ENCODE results near the gene CCL5. TPM values are rescaled to one million over a fixed set of nuclear protein-coding genes. Genes with fewer than 3 reads are reported as not detected.

Gene CCL5
- total RNA-seq, 4 donors from 2014 or later, result 0.55 to 2.1 (median 1.8) TPM

DNA sequence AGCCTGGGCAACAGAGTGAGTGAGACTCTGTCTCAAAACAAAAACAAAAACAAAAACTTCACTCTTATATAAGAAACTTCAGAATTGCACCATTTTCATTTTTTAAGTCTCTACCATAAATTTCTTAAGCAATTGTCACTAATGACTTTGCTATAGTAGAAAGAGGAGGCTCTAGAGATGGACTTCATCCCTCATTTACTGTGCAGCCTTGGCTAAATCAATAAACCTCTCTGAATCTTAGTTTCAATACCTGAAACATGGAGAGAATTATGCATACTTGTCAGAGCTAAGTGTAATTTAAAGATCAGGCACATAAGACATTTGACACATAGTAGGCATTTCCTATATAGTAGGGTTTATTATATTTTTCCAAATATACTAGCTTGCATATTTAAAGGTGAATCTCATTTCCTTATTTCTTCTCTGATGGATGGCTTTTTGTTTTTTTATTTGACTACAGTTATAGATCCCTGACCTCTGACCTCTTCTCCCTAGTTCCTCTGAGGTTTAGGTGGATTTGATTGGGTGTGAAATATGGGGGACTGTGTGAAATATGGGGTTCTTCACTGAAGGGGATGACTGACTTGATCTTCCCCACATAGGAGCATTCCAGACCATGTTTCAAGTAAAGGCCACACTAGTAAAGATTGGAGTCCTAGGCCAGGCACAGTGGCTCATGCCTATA, 2.7 kb downstream of the CCL5 start:
- intact Hi-C loops (cut with DNase I; ENCODE audit: low total_unique reads) (no loop called here), in situ Hi-C loops (cut with MboI; ENCODE audit: low sequenced_read_pairs in 4 of 4) (no loop called here)
- no peak for ATAC-seq
- Histone ChIP-seq H3K27ac (no peak overlapping the region), H3K4me3 (no peak overlapping the region), H3K27me3 (no peaks in the 10 kb centered on the region), H3K4me1 (no peaks in the 10 kb centered on the region), H3K36me3 (no peaks in the 10 kb centered on the region), H3K9me3 (no peaks in the 10 kb centered on the region)
- no peak for DNase-seq
- TF ChIP-seq CTCF (IDR thresholded peaks at IDR 0.05 in 4 of 5, conservative IDR thresholded peaks at IDR 0.05 in 1 of 5), result no peak
- no peak for TF ChIP-seq POLR2A (IDR thresholded peaks at IDR 0.05)

DNA sequence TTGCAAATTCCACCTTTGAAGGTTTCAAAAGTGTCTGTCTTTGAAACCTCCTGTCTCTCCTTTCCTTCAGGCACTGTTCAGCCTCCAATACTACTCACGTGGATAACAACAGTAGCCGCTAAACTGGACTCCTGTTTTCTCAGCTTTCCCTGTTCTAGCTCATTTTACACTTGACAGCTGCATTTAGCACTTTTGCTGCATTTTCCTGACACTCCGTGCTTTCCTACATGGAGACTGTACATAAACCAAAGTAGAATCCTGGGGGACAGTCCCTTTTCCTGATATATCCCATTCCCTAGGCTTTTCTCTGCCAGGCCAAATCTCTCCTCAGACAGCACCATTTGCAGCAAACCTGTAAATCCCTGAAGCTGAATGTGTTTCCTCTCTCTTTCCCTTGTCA, 3.6 kb downstream of the CCL5 start:
- TF ChIP-seq POLR2A (IDR thresholded peaks at IDR 0.05) (no peak), CTCF (IDR thresholded peaks at IDR 0.05 in 4 of 5, conservative IDR thresholded peaks at IDR 0.05 in 1 of 5) (no peak)
- in situ Hi-C loops (cut with MboI; ENCODE audit: low sequenced_read_pairs in 4 of 4), result no loop called here
- H3K4me3 ChIP-seq, result no peak overlapping the region
- DNase-seq (no peak), ATAC-seq (no peak)
- no peaks in the 10 kb centered on the region for H3K9me3 ChIP-seq
- no peaks in the 10 kb centered on the region for H3K4me1 ChIP-seq
- intact Hi-C loops (cut with DNase I; ENCODE audit: low total_unique reads), result no loop called here
- no peak overlapping the region for H3K27ac ChIP-seq
- no peaks in the 10 kb centered on the region for H3K36me3 ChIP-seq
- no peaks in the 10 kb centered on the region for H3K27me3 ChIP-seq

- no peak overlapping the region for H3K4me3 ChIP-seq
- H3K9me3 ChIP-seq, result no peaks in the 10 kb centered on the region
- no peak for TF ChIP-seq CTCF (IDR thresholded peaks at IDR 0.05 in 4 of 5, conservative IDR thresholded peaks at IDR 0.05 in 1 of 5)
- no peak for TF ChIP-seq POLR2A (IDR thresholded peaks at IDR 0.05)
- no peaks in the 10 kb centered on the region for H3K36me3 ChIP-seq
- intact Hi-C loops (cut with DNase I; ENCODE audit: low total_unique reads) (no loop called here), in situ Hi-C loops (cut with MboI; ENCODE audit: low sequenced_read_pairs in 4 of 4) (no loop called here)
- ATAC-seq (no peak), DNase-seq (no peak)
- no peaks in the 10 kb centered on the region for H3K4me1 ChIP-seq
- H3K27ac ChIP-seq, result no peak overlapping the region
- H3K27me3 ChIP-seq, result no peaks in the 10 kb centered on the region
These were observed 4.4 kb downstream of the CCL5 start for GRCh38 chr17:35875800-35876139.

GRCh38 chr17:35875072-35875799, 4.9 kb downstream of the CCL5 start:
- in situ Hi-C loops (cut with MboI; ENCODE audit: low sequenced_read_pairs in 4 of 4) (no loop called here), intact Hi-C loops (cut with DNase I; ENCODE audit: low total_unique reads) (no loop called here)
- Histone ChIP-seq H3K4me3 (no peak overlapping the region), H3K4me1 (no peaks in the 10 kb centered on the region), H3K27ac (no peak overlapping the region), H3K36me3 (no peaks in the 10 kb centered on the region), H3K9me3 (no peaks in the 10 kb centered on the region), H3K27me3 (no peaks in the 10 kb centered on the region)
- TF ChIP-seq POLR2A (IDR thresholded peaks at IDR 0.05) (no peak), CTCF (IDR thresholded peaks at IDR 0.05 in 4 of 5, conservative IDR thresholded peaks at IDR 0.05 in 1 of 5) (no peak)
- DNase-seq, result no peak
- ATAC-seq, result no peak
